HG02970 (cell line): ENCODE measurements around the gene SYN1.

ENCODE experiments used
- ATAC-seq: cut with Tn5 transposase; IDR thresholded peaks from one replicate; pipeline ENCODE4 v1.9.1; 2021; ENCODE audit warnings: mild to moderate bottlenecking, moderate library complexity, moderate number of reproducible peaks; ENCODE audit not compliant: unreplicated experiment, low FRiP score

SYN1 gene

DNA sequence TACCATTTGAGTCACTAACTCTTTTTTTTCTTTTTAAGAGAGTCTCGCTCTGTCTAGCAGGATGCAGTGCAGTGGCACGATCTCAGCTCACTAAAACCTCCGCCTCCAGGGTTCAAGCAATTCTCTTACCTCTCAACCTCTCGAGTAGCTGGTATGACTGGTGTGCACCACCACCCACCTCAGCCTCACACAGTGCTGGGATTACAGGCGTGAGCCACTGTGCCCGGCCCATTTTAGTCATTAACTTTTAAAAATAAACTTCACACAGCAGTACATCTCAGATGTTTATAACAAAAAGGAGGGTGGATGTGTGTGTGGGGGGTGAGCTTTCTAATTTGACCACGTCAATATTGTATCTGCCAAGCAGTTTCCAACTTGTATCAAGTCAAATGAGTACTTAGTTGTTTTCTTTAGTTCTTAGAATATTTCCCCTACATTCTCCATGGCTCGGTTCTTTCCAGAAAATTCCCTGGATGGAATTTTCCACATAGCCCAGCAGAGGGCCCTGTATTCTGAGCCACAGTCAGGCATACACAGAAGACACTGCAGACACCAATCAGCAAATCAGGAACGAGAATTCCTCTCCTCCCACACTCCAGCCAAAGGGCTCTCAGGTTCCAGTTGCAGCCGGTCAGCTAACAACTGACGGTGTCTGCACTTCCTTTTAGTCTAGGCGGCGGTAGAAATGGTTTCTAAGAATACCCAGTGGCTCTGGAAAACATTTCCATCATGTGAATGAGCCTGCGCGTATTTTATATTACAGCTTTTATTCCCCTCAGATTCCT is 78.7 kb downstream of the SYN1 start:
- no peak for ATAC-seq

DNA sequence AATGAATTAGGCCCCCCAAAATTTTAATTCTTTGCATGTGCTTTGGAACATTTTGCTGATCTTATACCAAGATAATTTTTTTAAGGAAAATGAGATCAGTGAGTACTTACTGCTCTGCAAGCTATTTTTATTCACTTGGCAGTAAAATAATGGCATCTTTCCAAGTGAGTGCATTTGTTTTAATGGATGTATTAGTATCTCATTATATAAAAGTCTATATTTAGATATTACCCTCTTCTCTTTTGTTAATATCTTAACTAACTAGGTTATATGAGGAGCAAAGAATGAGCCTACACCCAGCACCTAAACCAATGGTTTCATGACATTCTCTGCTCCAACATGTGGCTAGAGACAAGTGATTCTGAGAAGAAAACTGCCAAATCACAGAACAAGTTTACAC is 79.8 kb downstream of the SYN1 start:
- ATAC-seq = no peak

DNA sequence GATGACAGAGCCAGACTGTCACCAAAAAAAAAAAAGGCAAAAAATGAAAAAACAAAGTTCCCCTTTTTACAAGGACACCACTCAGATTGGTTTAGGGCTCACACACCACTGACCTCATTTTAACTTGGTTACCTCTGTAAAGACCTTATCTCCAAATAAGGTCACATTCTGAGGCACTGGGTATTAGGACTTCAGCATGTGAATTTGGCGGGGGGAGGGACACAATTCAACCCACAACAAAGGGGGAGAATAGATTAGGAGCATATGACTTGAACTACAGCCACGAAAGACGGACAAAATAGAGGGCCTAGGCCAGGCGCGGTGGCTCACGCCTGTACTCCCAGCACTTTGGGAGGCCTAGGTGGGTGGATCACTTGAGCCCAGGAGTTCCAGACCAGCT is 89.6 kb downstream of the SYN1 start:
- no peak for ATAC-seq

DNA sequence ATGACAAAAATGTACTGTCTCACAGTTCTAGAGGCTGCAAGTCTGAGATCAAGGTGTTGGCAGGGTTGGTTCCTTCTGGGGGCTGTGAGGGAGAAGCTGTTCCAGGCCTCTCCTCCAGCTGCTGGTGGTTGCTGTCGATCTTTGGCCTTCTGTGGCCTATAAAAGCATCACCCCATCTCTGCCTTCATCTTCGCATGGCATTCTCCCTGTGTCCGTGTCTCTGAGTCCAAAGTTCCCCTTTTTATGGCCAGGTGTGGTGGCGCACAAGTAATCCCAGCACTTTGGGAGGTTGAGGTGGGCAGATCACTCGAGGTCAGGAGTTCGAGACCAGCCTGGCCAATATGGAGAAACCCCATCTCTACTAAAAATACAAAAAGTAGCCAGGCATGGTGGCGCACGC is 90.1 kb downstream of the SYN1 start:
- ATAC-seq = no peak

DNA sequence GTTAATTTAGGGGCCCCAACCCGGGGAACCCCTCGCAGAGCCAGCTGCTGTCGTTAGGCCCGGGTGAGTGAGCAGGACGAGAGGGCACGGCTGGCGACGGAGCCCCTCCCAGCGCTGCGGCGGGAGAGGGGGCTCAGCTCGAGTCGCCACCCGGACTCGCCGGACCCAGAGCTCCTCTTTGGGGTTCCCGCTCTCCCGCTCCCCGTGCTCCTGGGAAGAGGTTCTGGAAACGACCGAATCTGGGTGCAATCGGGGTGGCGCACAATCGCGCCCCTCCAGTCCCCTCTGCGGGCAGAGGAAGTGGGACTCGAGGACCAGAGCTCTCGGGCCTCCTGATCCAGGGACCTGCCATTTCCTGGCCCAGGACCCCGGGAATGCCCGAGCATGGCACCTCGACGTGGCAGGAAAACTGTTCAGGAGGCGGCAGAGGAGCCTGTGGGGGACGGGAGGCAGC is 95.9 kb downstream of the SYN1 start:
- no peak for ATAC-seq

DNA sequence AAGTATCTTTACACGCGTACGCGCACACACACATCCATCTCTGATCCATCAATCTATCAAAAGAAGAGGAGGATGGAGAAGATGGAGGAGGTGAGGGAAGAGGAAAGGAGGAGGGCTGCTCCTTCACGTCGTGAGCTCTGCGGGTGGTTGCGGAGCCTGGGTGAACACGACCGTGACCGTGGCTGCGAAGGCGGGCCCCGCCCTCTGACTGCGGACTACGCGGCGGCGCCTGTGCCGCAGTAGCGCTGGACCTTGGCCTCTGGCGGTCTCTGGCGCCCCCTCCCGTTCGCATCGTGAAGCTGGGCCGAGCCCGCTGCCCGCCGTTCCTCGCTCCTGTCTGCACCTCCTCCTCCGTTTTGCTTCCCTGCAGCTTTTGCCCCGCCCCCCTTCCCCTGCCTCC is 96.4 kb downstream of the SYN1 start:
- no peak for ATAC-seq
